PC-3 (cell line): Measurements from ENCODE around the gene MAB21L1.

Experiments used
- EZH2 ChIP-seq: fragments of 300-600 bp; sonication (generic); IDR thresholded peaks from one replicate; pipeline ENCODE4 v1.6.1; 2017; ENCODE audit warnings: antibody characterized with exemption, mild to moderate bottlenecking, low read length; ENCODE audit not compliant: unreplicated experiment
- TF ChIP-seq, protein P1 (sequence below): fragments of 300-600 bp; sonication (generic); conservative IDR thresholded peaks from 2 replicates; pipeline ENCODE4 v1.5.1; 2017; ENCODE audit warnings: antibody characterized with exemption, low read depth, mild to moderate bottlenecking, low read length

- TF ChIP-seq, protein P1, sequence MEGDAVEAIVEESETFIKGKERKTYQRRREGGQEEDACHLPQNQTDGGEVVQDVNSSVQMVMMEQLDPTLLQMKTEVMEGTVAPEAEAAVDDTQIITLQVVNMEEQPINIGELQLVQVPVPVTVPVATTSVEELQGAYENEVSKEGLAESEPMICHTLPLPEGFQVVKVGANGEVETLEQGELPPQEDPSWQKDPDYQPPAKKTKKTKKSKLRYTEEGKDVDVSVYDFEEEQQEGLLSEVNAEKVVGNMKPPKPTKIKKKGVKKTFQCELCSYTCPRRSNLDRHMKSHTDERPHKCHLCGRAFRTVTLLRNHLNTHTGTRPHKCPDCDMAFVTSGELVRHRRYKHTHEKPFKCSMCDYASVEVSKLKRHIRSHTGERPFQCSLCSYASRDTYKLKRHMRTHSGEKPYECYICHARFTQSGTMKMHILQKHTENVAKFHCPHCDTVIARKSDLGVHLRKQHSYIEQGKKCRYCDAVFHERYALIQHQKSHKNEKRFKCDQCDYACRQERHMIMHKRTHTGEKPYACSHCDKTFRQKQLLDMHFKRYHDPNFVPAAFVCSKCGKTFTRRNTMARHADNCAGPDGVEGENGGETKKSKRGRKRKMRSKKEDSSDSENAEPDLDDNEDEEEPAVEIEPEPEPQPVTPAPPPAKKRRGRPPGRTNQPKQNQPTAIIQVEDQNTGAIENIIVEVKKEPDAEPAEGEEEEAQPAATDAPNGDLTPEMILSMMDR: no peak
- no peak for TF ChIP-seq EZH2
Observed at GRCh38 chr13:35455022-35455421, 21.5 kb downstream of the MAB21L1 start.
